ENCODE results near the gene FILIP1.

- no peak for TF ChIP-seq CTCF (IDR thresholded peaks at IDR 0.05)
- no peak for TF ChIP-seq POLR2A (IDR thresholded peaks at IDR 0.05)
These were observed 215.0 kb downstream of the FILIP1 start for GRCh38 chr6:75278474-75279077.

All from upper lobe of left lung (tissue), 4 donors.